Measurements from ENCODE around the gene LPA. TPM values are rescaled to one million over a fixed set of nuclear protein-coding genes. Genes with fewer than 3 reads are reported as not detected.
"Not testable (repeated sequence)": the region's sequence is repeated elsewhere in the genome, so short reads cannot be mapped to it uniquely, and the experiment has no call there.

Gene LPA
- total and polyA plus RNA-seq, 2 donors (not counting 1 experiment from before 2014, with no cell fraction given), result not detected

DNA sequence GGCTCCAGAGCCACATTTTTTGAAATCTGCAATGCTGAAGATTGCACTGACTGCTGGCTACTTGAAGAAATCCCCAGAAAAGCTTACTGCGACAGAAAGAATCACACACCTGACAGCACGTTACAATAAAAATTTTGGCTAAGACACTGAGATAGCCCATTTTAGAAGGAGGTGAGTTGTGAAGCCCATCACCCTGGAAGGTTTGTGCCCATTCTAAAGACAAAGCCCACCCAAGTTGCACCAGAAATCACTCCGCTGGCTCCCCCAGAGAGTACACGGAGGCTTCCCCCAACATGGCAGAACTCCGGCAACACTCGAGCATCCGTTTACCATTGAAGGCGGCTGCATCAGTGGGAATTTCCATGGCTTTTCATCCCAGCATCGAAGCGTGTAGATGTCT, 29.4 kb downstream of the LPA start:
- no peaks in the 10 kb centered on the region for H3K79me2 ChIP-seq (ENCODE audit: control insufficient read depth, insufficient read depth, low read length)
- no peak overlapping the region for H3K4me3 Mint-ChIP-seq
- ATAC-seq (ENCODE audit: low read depth) (no peak), DNase-seq (no peak)
- H3K27me3 ChIP-seq (replicated peaks in 1 of 4; ENCODE audit: control extremely low read depth in 1 of 4, control insufficient read depth in 3 of 4, insufficient read depth in 4 of 4, low read length in 3 of 4), result no peaks in the 10 kb centered on the region
- no peaks in the 10 kb centered on the region for H3K27me3 Mint-ChIP-seq
- WGBS (ENCODE audit: insufficient coverage), result 87% methylated on average over 4 of the region's 10 CpGs
- TF ChIP-seq, protein P1, sequence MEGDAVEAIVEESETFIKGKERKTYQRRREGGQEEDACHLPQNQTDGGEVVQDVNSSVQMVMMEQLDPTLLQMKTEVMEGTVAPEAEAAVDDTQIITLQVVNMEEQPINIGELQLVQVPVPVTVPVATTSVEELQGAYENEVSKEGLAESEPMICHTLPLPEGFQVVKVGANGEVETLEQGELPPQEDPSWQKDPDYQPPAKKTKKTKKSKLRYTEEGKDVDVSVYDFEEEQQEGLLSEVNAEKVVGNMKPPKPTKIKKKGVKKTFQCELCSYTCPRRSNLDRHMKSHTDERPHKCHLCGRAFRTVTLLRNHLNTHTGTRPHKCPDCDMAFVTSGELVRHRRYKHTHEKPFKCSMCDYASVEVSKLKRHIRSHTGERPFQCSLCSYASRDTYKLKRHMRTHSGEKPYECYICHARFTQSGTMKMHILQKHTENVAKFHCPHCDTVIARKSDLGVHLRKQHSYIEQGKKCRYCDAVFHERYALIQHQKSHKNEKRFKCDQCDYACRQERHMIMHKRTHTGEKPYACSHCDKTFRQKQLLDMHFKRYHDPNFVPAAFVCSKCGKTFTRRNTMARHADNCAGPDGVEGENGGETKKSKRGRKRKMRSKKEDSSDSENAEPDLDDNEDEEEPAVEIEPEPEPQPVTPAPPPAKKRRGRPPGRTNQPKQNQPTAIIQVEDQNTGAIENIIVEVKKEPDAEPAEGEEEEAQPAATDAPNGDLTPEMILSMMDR (IDR thresholded peaks at IDR 0.05), result no peak
- no peak for TF ChIP-seq EZH2 (IDR thresholded peaks at IDR 0.05; ENCODE audit: borderline replicate concordance, insufficient read depth, low read depth, low read length, poor library complexity, severe bottlenecking)
- CTCF ChIA-PET, result no interaction called here
- no peak overlapping the region for H3K27ac ChIP-seq (ENCODE audit: low read length in 2 of 2)
- H3K4me3 ChIP-seq (ENCODE audit: control extremely low read depth in 1 of 5, extremely low read depth in 1 of 5, insufficient read depth in 1 of 5, low read depth in 2 of 5, low read length in 4 of 5), result no peak overlapping the region
- H2AFZ ChIP-seq (ENCODE audit: insufficient read depth, low read depth, low read length, poor library complexity, severe bottlenecking), result no peak overlapping the region
- no peak overlapping the region for H3K4me2 ChIP-seq (replicated peaks; ENCODE audit: low read depth, low read length, poor library complexity, severe bottlenecking)
- H3K9ac ChIP-seq (ENCODE audit: low read length), result no peak overlapping the region
- no peak overlapping the region for H3K27ac Mint-ChIP-seq
- no peaks in the 10 kb centered on the region for H3K4me1 ChIP-seq (ENCODE audit: control insufficient read depth in 2 of 2, insufficient read depth in 2 of 2, low read length in 2 of 2)
- H3K9me3 Mint-ChIP-seq (ENCODE audit: insufficient read depth), result peaks cover 2% of the 10 kb centered on the region
- H3K9me3 ChIP-seq (ENCODE audit: control extremely low read depth in 1 of 3, control insufficient read depth in 2 of 3, insufficient read depth in 1 of 3, low read length in 2 of 3), result no peaks in the 10 kb centered on the region
- H3K36me3 ChIP-seq (replicated peaks in 1 of 2; ENCODE audit: control extremely low read depth in 1 of 2, control insufficient read depth in 1 of 2, extremely low read depth in 1 of 2, insufficient read depth in 2 of 2, low read length in 1 of 2), result no peaks in the 10 kb centered on the region
- intact Hi-C loops (cut with micrococcal nuclease), result no loop called here
- no peaks in the 10 kb centered on the region for H3K4me1 Mint-ChIP-seq
- H4K20me1 ChIP-seq (ENCODE audit: control insufficient read depth, insufficient read depth, low read length, poor library complexity, severe bottlenecking), result no peaks in the 10 kb centered on the region
- POLR2A ChIA-PET, result no interaction called here

DNA sequence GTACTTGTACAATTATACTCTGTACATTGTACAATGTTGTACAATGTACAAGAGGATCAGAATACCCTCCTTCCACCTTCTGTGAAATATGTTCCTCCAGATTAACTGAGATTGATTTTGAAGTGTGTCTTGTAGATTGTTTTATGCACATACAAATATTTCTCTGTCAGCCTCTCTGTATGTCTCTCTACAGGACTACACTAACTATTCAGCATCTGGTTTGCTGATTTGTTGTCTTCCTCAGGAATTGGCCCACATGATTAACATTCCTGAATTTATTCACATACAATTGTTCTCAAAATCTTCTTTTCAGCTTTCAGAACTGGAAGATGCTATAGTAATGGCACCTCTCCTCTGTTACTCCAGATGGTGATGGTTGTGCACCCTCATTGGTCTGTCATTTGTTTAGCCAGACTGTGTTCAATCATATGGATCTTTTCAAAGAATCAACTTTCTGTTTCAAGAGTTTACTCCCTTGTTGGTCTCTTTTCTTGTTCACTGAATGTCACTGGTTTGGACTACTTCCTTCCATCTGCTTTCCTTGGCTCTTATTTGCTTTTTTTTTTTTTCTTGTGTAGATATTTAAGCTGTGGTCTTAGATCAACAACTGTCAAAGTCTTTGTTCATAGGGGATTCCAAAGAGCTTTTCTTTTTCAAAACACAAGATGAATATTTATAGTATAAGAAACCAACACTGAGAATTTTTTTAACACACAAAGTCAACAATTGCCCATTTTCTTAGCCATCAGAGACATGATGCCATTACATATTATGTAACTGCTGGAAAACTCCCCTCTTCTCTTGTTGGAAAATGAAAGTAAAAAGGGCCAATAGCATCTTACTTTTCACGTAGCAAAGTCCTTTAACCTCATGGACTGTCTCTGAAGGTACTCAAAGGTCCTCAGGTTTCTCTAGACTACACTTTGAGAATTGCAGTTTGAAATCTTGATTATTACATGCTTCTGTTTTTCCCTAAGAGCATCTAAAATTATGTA, 67.9 kb downstream of the LPA start:
- Mint-ChIP-seq H3K4me3 (no peak overlapping the region), H3K9me3 (ENCODE audit: insufficient read depth) (no peaks in the 10 kb centered on the region), H3K4me1 (no peaks in the 10 kb centered on the region), H3K27ac (no peak overlapping the region), H3K27me3 (peaks cover 7% of the 10 kb centered on the region)
- Histone ChIP-seq H3K27ac (ENCODE audit: low read length in 2 of 2) (no peak overlapping the region), H4K20me1 (ENCODE audit: control insufficient read depth, insufficient read depth, low read length, poor library complexity, severe bottlenecking) (no peaks in the 10 kb centered on the region), H3K4me1 (ENCODE audit: control insufficient read depth in 2 of 2, insufficient read depth in 2 of 2, low read length in 2 of 2) (no peaks in the 10 kb centered on the region), H2AFZ (ENCODE audit: insufficient read depth, low read depth, low read length, poor library complexity, severe bottlenecking) (no peak overlapping the region), H3K9me3 (ENCODE audit: control extremely low read depth in 1 of 3, control insufficient read depth in 2 of 3, insufficient read depth in 1 of 3, low read length in 2 of 3) (peaks cover 0 to 4% (median 0%) of the 10 kb centered on the region in 3 donors), H3K4me2 (replicated peaks; ENCODE audit: low read depth, low read length, poor library complexity, severe bottlenecking) (no peak overlapping the region), H3K36me3 (replicated peaks in 1 of 2; ENCODE audit: control extremely low read depth in 1 of 2, control insufficient read depth in 1 of 2, extremely low read depth in 1 of 2, insufficient read depth in 2 of 2, low read length in 1 of 2) (no peaks in the 10 kb centered on the region), H3K27me3 (replicated peaks in 1 of 4; ENCODE audit: control extremely low read depth in 1 of 4, control insufficient read depth in 3 of 4, insufficient read depth in 4 of 4, low read length in 3 of 4) (no peaks in the 10 kb centered on the region), H3K79me2 (ENCODE audit: control insufficient read depth, insufficient read depth, low read length) (no peaks in the 10 kb centered on the region), H3K9ac (ENCODE audit: low read length) (no peak overlapping the region), H3K4me3 (ENCODE audit: control extremely low read depth in 1 of 5, extremely low read depth in 1 of 5, insufficient read depth in 1 of 5, low read depth in 2 of 5, low read length in 4 of 5) (no peak overlapping the region)
- WGBS (ENCODE audit: insufficient coverage), result no CpG with 5 or more reads among the region's 1 CpG
- DNase-seq, result no peak
- intact Hi-C loops (cut with micrococcal nuclease), result no loop called here
- ChIA-PET CTCF (no interaction called here), POLR2A (no interaction called here)
- ATAC-seq (ENCODE audit: low read depth), result no peak
- TF ChIP-seq, protein P1 (IDR thresholded peaks at IDR 0.05), result no peak
- TF ChIP-seq EZH2 (IDR thresholded peaks at IDR 0.05; ENCODE audit: borderline replicate concordance, insufficient read depth, low read depth, low read length, poor library complexity, severe bottlenecking), result no peak

DNA sequence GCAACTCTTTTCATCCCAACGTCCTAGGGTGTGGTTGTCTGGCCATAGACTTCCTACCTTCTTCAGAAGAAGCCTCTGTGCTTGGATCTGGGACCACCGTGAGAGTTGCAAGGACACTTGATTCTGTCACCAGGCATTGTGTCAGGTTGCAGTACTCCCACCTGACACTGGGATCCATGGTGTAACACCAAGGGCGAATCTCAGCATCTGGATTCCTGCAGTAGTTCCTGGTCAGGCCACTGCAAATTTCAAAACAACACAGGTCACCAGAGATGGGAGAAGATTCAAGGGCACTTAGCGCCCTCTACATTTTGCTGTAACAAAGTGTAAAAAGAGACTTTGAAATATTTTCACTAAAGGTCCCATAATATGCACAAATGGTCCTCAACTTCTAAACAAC, 68.8 kb downstream of the LPA start:
- H3K79me2 ChIP-seq (ENCODE audit: control insufficient read depth, insufficient read depth, low read length); H3K4me1 Mint-ChIP-seq; H2AFZ ChIP-seq (ENCODE audit: insufficient read depth, low read depth, low read length, poor library complexity, severe bottlenecking); intact Hi-C loops (cut with micrococcal nuclease); H3K9ac ChIP-seq (ENCODE audit: low read length); CTCF ChIA-PET; H3K4me2 ChIP-seq (replicated peaks; ENCODE audit: low read depth, low read length, poor library complexity, severe bottlenecking); H3K27ac ChIP-seq (ENCODE audit: low read length in 2 of 2); H3K27me3 ChIP-seq (replicated peaks in 1 of 4; ENCODE audit: control extremely low read depth in 1 of 4, control insufficient read depth in 3 of 4, insufficient read depth in 4 of 4, low read length in 3 of 4); DNase-seq; H3K36me3 ChIP-seq (replicated peaks in 1 of 2; ENCODE audit: control extremely low read depth in 1 of 2, control insufficient read depth in 1 of 2, extremely low read depth in 1 of 2, insufficient read depth in 2 of 2, low read length in 1 of 2); H3K4me1 ChIP-seq (ENCODE audit: control insufficient read depth in 2 of 2, insufficient read depth in 2 of 2, low read length in 2 of 2); POLR2A ChIA-PET; H3K9me3 Mint-ChIP-seq (ENCODE audit: insufficient read depth); H3K4me3 Mint-ChIP-seq; ATAC-seq (ENCODE audit: low read depth); H4K20me1 ChIP-seq (ENCODE audit: control insufficient read depth, insufficient read depth, low read length, poor library complexity, severe bottlenecking); H3K27me3 Mint-ChIP-seq; H3K9me3 ChIP-seq (ENCODE audit: control extremely low read depth in 1 of 3, control insufficient read depth in 2 of 3, insufficient read depth in 1 of 3, low read length in 2 of 3); H3K27ac Mint-ChIP-seq; H3K4me3 ChIP-seq (ENCODE audit: control extremely low read depth in 1 of 5, extremely low read depth in 1 of 5, insufficient read depth in 1 of 5, low read depth in 2 of 5, low read length in 4 of 5): not testable (repeated sequence)
- WGBS (ENCODE audit: insufficient coverage), result 100% methylated on average over 2 of the region's 4 CpGs
